Mesendoderm (in vitro differentiated cells): ENCODE measurements around the gene CXCL3. TPM values are rescaled to one million over a fixed set of nuclear protein-coding genes. Genes with fewer than 3 reads are reported as not detected.
A peak's percentile ranks its signal among the peaks of the same experiment; 100 is the strongest.

ENCODE experiments used
- DNase-seq: peaks from one replicate; pipeline ENCODE4 v3.0.0; 2013
- H2AK5ac ChIP-seq: 2 replicates; pipeline ENCODE4 v1.6.1; 2013; ENCODE audit warnings: low read length, inconsistent platforms
- H2BK120ac ChIP-seq: 2 replicates; pipeline ENCODE4 v1.6.1; 2013; ENCODE audit warnings: low read depth, mild to moderate bottlenecking, low read length, moderate library complexity, mixed read lengths
- H2BK15ac ChIP-seq: replicated peaks from 2 replicates; pipeline ENCODE4 v1.6.1; 2013; ENCODE audit warnings: low read depth, mild to moderate bottlenecking, moderate library complexity
- H2BK5ac ChIP-seq: 2 replicates; pipeline ENCODE4 v1.6.1; 2013; ENCODE audit warnings: low read length, inconsistent platforms
- H3K18ac ChIP-seq: 2 replicates; pipeline ENCODE4 v1.6.1; 2013; ENCODE audit warnings: mild to moderate bottlenecking, low read length, mixed read lengths
- H3K23ac ChIP-seq: one replicate; pipeline ENCODE4 v1.6.1; 2013; ENCODE audit warnings: low read length
- H3K27ac ChIP-seq: 2 replicates; pipeline ENCODE4 v1.5.1; 2013; ENCODE audit warnings: low read depth, mild to moderate bottlenecking, inconsistent platforms, low read length, moderate library complexity
- H3K27me3 ChIP-seq: 2 replicates; pipeline ENCODE4 v1.6.1; 2013; ENCODE audit warnings: low read length, control low read depth, mild to moderate bottlenecking, inconsistent platforms; ENCODE audit not compliant: insufficient read depth, poor library complexity
- H3K36me3 ChIP-seq: 2 replicates; pipeline ENCODE4 v1.6.1; 2013; ENCODE audit warnings: low read length, inconsistent platforms; ENCODE audit not compliant: control insufficient read depth, insufficient read depth
- H3K4ac ChIP-seq: one replicate; pipeline ENCODE4 v1.6.1; 2013; ENCODE audit warnings: low read depth, mild to moderate bottlenecking, low read length, moderate library complexity
- H3K4me1 ChIP-seq: 2 replicates; pipeline ENCODE4 v1.6.1; 2013; ENCODE audit warnings: low read depth, low read length, inconsistent platforms; ENCODE audit not compliant: control insufficient read depth
- H3K4me2 ChIP-seq: 2 replicates; pipeline ENCODE4 v1.6.1; 2013; ENCODE audit warnings: low read length
- H3K4me3 ChIP-seq: 2 replicates; pipeline ENCODE4 v1.5.1; 2013; ENCODE audit warnings: mild to moderate bottlenecking, low read length
- H3K56ac ChIP-seq: one replicate; pipeline ENCODE4 v1.6.1; 2013; ENCODE audit warnings: low read length
- H3K79me1 ChIP-seq: 2 replicates; pipeline ENCODE4 v1.6.1; 2013; ENCODE audit warnings: low read length, inconsistent platforms
- H3K79me2 ChIP-seq: 2 replicates; pipeline ENCODE4 v1.6.1; 2013; ENCODE audit warnings: mild to moderate bottlenecking, low read length; ENCODE audit not compliant: control insufficient read depth, insufficient read depth
- H3K9ac ChIP-seq: 2 replicates; pipeline ENCODE4 v1.6.1; 2013; ENCODE audit warnings: low read length, inconsistent platforms
- H4K5ac ChIP-seq: one replicate; pipeline ENCODE4 v1.6.1; 2013; ENCODE audit warnings: low read length
- H4K8ac ChIP-seq: one replicate; pipeline ENCODE4 v1.6.1; 2013; ENCODE audit warnings: low read depth, mild to moderate bottlenecking, control low read depth, low read length, moderate library complexity
- WGBS: extraction: QIAGEN DNeasy Blood & Tissue Kit; methylation state at CpG from one replicate; pipeline ENCODE4 v1.1.7; 2013; ENCODE audit warnings: low lambda C conversion rate, missing lambda C conversion rate; ENCODE audit not compliant: insufficient coverage; ENCODE audit errors: extremely low coverage; 5-methylcytosine and 5-hydroxymethylcytosine counted together
- polyA plus RNA-seq, 2 experiments: library from polyadenylated mRNA; stranded (reverse); fragments of 200-250 nt; gene quantifications; one replicate each; pipeline ENCODE4 v1.2.3, GENCODE V29; 2013

Gene CXCL3
- 1.2 TPM for polyA plus RNA-seq (2013, experiment 1 of 2)
- polyA plus RNA-seq (2013, experiment 2 of 2): 1.7 TPM

GRCh38 chr4:74038425-74039314 lies at the start of gene CXCL3:
Gene CXCL3, minus strand, starts transcription at chr4:74038689. Its CDS starts 78 bp downstream, at chr4:74038611.
- Histone ChIP-seq H3K79me1 (no peaks in the 10 kb centered on the region), H3K9ac (peak within 1 kb of the TSS; percentile 67), H3K4ac (peak within 1 kb of the TSS; percentile 21), H3K18ac (peak within 1 kb of the TSS; percentile 22), H3K79me2 (no peaks in the 10 kb centered on the region), H2BK120ac (no peak within 1 kb of the TSS), H4K5ac (no peak within 1 kb of the TSS), H2AK5ac (no peak within 1 kb of the TSS), H4K8ac (no peak within 1 kb of the TSS), H3K27ac (no peak within 1 kb of the TSS), H3K36me3 (no peaks in the 10 kb centered on the region), H3K56ac (peak within 1 kb of the TSS; percentile 92), H3K4me2 (peak within 1 kb of the TSS; percentile 77), H2BK5ac (no peak within 1 kb of the TSS), H2BK15ac (no peak within 1 kb of the TSS), H3K27me3 (no peaks in the 10 kb centered on the region), H3K4me3 (peak within 1 kb of the TSS; percentile 51), H3K23ac (no peak within 1 kb of the TSS), H3K4me1 (peaks cover 3% of the 10 kb centered on the region)
- peak; percentile 67 for DNase-seq
- WGBS: no CpG with 5 or more reads among the region's 64 CpGs

GRCh38 chr4:74087481-74087880 lies 49.0 kb upstream of the CXCL3 start:
- peak; percentile 51 for DNase-seq
- H3K79me2 ChIP-seq: no peaks in the 10 kb centered on the region
- no peaks in the 10 kb centered on the region for H3K27me3 ChIP-seq
- no peak overlapping the region for H3K56ac ChIP-seq
- no peak overlapping the region for H2BK5ac ChIP-seq
- no peaks in the 10 kb centered on the region for H3K4me1 ChIP-seq
- no peak overlapping the region for H3K23ac ChIP-seq
- no peak overlapping the region for H3K4me3 ChIP-seq
- H4K5ac ChIP-seq: no peak overlapping the region
- H3K4ac ChIP-seq: no peak overlapping the region
- H4K8ac ChIP-seq: no peak overlapping the region
- H2BK120ac ChIP-seq: no peak overlapping the region
- H2BK15ac ChIP-seq: no peak overlapping the region
- no peak overlapping the region for H3K18ac ChIP-seq
- no peak overlapping the region for H3K9ac ChIP-seq
- no peaks in the 10 kb centered on the region for H3K79me1 ChIP-seq
- H2AK5ac ChIP-seq: no peak overlapping the region
- no peak overlapping the region for H3K4me2 ChIP-seq
- H3K27ac ChIP-seq: no peak overlapping the region
- no peaks in the 10 kb centered on the region for H3K36me3 ChIP-seq

GRCh38 chr4:74085669-74086068 lies 47.2 kb upstream of the CXCL3 start:
- H3K9ac ChIP-seq: no peak overlapping the region
- no peak overlapping the region for H3K4ac ChIP-seq
- H3K79me1 ChIP-seq: no peaks in the 10 kb centered on the region
- WGBS: 100% methylated on average over 1 of the region's 4 CpGs
- no peak overlapping the region for H4K8ac ChIP-seq
- H3K4me1 ChIP-seq: no peaks in the 10 kb centered on the region
- H3K18ac ChIP-seq: no peak overlapping the region
- H3K27me3 ChIP-seq: no peaks in the 10 kb centered on the region
- H3K79me2 ChIP-seq: no peaks in the 10 kb centered on the region
- DNase-seq: no peak
- no peak overlapping the region for H3K27ac ChIP-seq
- H2BK120ac ChIP-seq: no peak overlapping the region
- H3K36me3 ChIP-seq: no peaks in the 10 kb centered on the region
- H3K56ac ChIP-seq: no peak overlapping the region
- H2BK15ac ChIP-seq: no peak overlapping the region
- H3K4me3 ChIP-seq: no peak overlapping the region
- no peak overlapping the region for H2AK5ac ChIP-seq
- H3K23ac ChIP-seq: no peak overlapping the region
- H2BK5ac ChIP-seq: no peak overlapping the region
- H4K5ac ChIP-seq: no peak overlapping the region
- no peak overlapping the region for H3K4me2 ChIP-seq

- H3K4ac ChIP-seq: no peak overlapping the region
- no peak for DNase-seq
- no peak overlapping the region for H2AK5ac ChIP-seq
- no peak overlapping the region for H3K4me2 ChIP-seq
- H2BK5ac ChIP-seq: no peak overlapping the region
- H3K4me3 ChIP-seq: no peak overlapping the region
- H3K18ac ChIP-seq: no peak overlapping the region
- H3K79me1 ChIP-seq: no peaks in the 10 kb centered on the region
- no peaks in the 10 kb centered on the region for H3K36me3 ChIP-seq
- H3K9ac ChIP-seq: no peak overlapping the region
- no peaks in the 10 kb centered on the region for H3K79me2 ChIP-seq
- H3K4me1 ChIP-seq: no peaks in the 10 kb centered on the region
- WGBS: no CpG with 5 or more reads among the region's 4 CpGs
- H3K56ac ChIP-seq: no peak overlapping the region
- no peaks in the 10 kb centered on the region for H3K27me3 ChIP-seq
- no peak overlapping the region for H3K27ac ChIP-seq
- H2BK15ac ChIP-seq: no peak overlapping the region
- H4K5ac ChIP-seq: no peak overlapping the region
- no peak overlapping the region for H2BK120ac ChIP-seq
- no peak overlapping the region for H4K8ac ChIP-seq
- H3K23ac ChIP-seq: no peak overlapping the region
These were observed 46.5 kb upstream of the CXCL3 start for GRCh38 chr4:74084984-74085383.

GRCh38 chr4:74083546-74083945 lies 45.1 kb upstream of the CXCL3 start:
- H2BK120ac ChIP-seq: no peak overlapping the region
- H2BK15ac ChIP-seq: no peak overlapping the region
- H3K4me2 ChIP-seq: no peak overlapping the region
- no peak for DNase-seq
- H3K36me3 ChIP-seq: no peaks in the 10 kb centered on the region
- no peak overlapping the region for H3K4me3 ChIP-seq
- no peak overlapping the region for H4K5ac ChIP-seq
- no peaks in the 10 kb centered on the region for H3K27me3 ChIP-seq
- H3K9ac ChIP-seq: no peak overlapping the region
- no peak overlapping the region for H2BK5ac ChIP-seq
- no CpG with 5 or more reads among the region's 2 CpGs for WGBS
- no peak overlapping the region for H4K8ac ChIP-seq
- no peaks in the 10 kb centered on the region for H3K79me2 ChIP-seq
- H3K4me1 ChIP-seq: no peaks in the 10 kb centered on the region
- no peak overlapping the region for H3K56ac ChIP-seq
- H3K27ac ChIP-seq: no peak overlapping the region
- no peak overlapping the region for H2AK5ac ChIP-seq
- no peak overlapping the region for H3K18ac ChIP-seq
- no peak overlapping the region for H3K4ac ChIP-seq
- H3K79me1 ChIP-seq: no peaks in the 10 kb centered on the region
- H3K23ac ChIP-seq: no peak overlapping the region
